ENCODE measurements around the gene AHRR. TPM values are rescaled to one million over a fixed set of nuclear protein-coding genes. Genes with fewer than 3 reads are reported as not detected.
"Not testable (repeated sequence)": the region's sequence is repeated elsewhere in the genome, so short reads cannot be mapped to it uniquely, and the experiment has no call there.

The AHRR gene
- total RNA-seq, 1 donor from 2014 or later, result 8.4 TPM

- Histone ChIP-seq H3K36me3 (no peaks in the 10 kb centered on the region), H3K9me3 (no peaks in the 10 kb centered on the region), H3K27ac (no peak overlapping the region), H3K4me1 (no peaks in the 10 kb centered on the region), H3K4me3 (no peak overlapping the region), H3K27me3 (ENCODE audit: low read depth) (no peaks in the 10 kb centered on the region)
- ATAC-seq (no peak), DNase-seq (no peak)
- no peak for TF ChIP-seq CTCF (IDR thresholded peaks at IDR 0.05)
- intact Hi-C loops (cut with DNase I), result no loop called here
These were observed 86.3 kb downstream of the AHRR start for GRCh38 chr5:407801-408268.

GRCh38 chr5:410911-411517 lies 89.5 kb downstream of the AHRR start:
- intact Hi-C loops (cut with DNase I), result no loop called here
- H3K27me3 ChIP-seq (ENCODE audit: low read depth), result no peaks in the 10 kb centered on the region
- ATAC-seq (no peak), DNase-seq (no peak)
- TF ChIP-seq CTCF (IDR thresholded peaks at IDR 0.05), result no peak
- no peak overlapping the region for H3K27ac ChIP-seq
- no peaks in the 10 kb centered on the region for H3K9me3 ChIP-seq
- peaks cover 4% of the 10 kb centered on the region for H3K4me1 ChIP-seq
- no peak overlapping the region for H3K4me3 ChIP-seq
- H3K36me3 ChIP-seq, result no peaks in the 10 kb centered on the region

- Histone ChIP-seq H3K4me1 (peaks cover 6% of the 10 kb centered on the region), H3K9me3 (no peaks in the 10 kb centered on the region), H3K27ac (no peak overlapping the region), H3K4me3 (no peak overlapping the region), H3K27me3 (ENCODE audit: low read depth) (no peaks in the 10 kb centered on the region), H3K36me3 (no peaks in the 10 kb centered on the region)
- DNase-seq, result peak; percentile 19
- TF ChIP-seq CTCF (IDR thresholded peaks at IDR 0.05), result no peak
- ATAC-seq, result no peak
- intact Hi-C loops (cut with DNase I), result no loop called here
These were observed 90.2 kb downstream of the AHRR start for GRCh38 chr5:411728-412127.

GRCh38 chr5:414991-415927 lies 93.7 kb downstream of the AHRR start:
- peak; percentile 76 to 86 for ATAC-seq
- H3K4me1 ChIP-seq; H3K27me3 ChIP-seq (ENCODE audit: low read depth); H3K9me3 ChIP-seq; intact Hi-C loops (cut with DNase I); H3K36me3 ChIP-seq; H3K4me3 ChIP-seq: not testable (repeated sequence)
- peak overlapping the region; percentile 70 for H3K27ac ChIP-seq
- peak; percentile 83 for DNase-seq

- H3K4me3 ChIP-seq, result no peak overlapping the region
- DNase-seq (peak; percentile 51), ATAC-seq (peak; percentile 31 to 49)
- intact Hi-C loops (cut with DNase I), result no loop called here
- H3K27me3 ChIP-seq (ENCODE audit: low read depth), result no peaks in the 10 kb centered on the region
- no peak for TF ChIP-seq CTCF (IDR thresholded peaks at IDR 0.05)
- peak overlapping the region; percentile 70 for H3K27ac ChIP-seq
- H3K4me1 ChIP-seq, result peaks cover 6% of the 10 kb centered on the region
- no peaks in the 10 kb centered on the region for H3K36me3 ChIP-seq
- H3K9me3 ChIP-seq, result no peaks in the 10 kb centered on the region
These were observed 94.6 kb downstream of the AHRR start for GRCh38 chr5:415928-416635.

Measured in lower lobe of right lung (tissue), 2 donors.